Heart left ventricle (tissue), 13 donors: ENCODE measurements around the gene E4F1.

ENCODE experiments used
- POLR2A ChIP-seq, 2 donors: fragments of 450-650 bp; IDR thresholded peaks; one replicate each; pipeline ENCODE4 v1.6.1; 2017; ENCODE audit warnings: antibody characterized with exemption in 2 of 2, mild to moderate bottlenecking in 2 of 2, moderate library complexity in 2 of 2
- TF ChIP-seq, protein P1 (sequence below), 12 donors: fragments of 200-600 bp; sonication (generic) in 4 of 12; IDR thresholded peaks; one replicate each; pipeline versions ENCODE4 v1.5.0 to v1.8.0; 2018 to 2022; ENCODE audit warnings: antibody characterized with exemption in 12 of 12, mild to moderate bottlenecking in 5 of 12
- donor health status: ischemic (EF 13 %, LVEDD 7.1; RV severe dilation, severe dysfunction).
- donor health status: DM: no; HTN: yes; CAD: no.
- donor health status: DM: no; HTN: no; CAD: no.
- donor health status: ischemic (EF 25% LVEDD 6.9; RV normal size, moderate dysfunction).
- donor health status: ischemic (EF 25% LVEDD 5.7; RV mildly dilated, moderate dysfunction).
- donor health status: ischemic (EF 35%, LVEDD 5.7; RV mildly dilated, moderate dysfunction).
- donor health status: nonischemic (EF 11% LVEDD 7.7; RV severe dilation, severe dysfunction).
- donor health status: DM: yes; HTN: yes; CAD: no.
- donor health status: PGD.
- donor health status: ischemic (EF 29% LVEDD 5.4; RV normal size, mild dysfunction).
- donor health status: nonischemic (EF 23%, LVEDD 6.1; RV moderate dilation, normal function).

DNA sequence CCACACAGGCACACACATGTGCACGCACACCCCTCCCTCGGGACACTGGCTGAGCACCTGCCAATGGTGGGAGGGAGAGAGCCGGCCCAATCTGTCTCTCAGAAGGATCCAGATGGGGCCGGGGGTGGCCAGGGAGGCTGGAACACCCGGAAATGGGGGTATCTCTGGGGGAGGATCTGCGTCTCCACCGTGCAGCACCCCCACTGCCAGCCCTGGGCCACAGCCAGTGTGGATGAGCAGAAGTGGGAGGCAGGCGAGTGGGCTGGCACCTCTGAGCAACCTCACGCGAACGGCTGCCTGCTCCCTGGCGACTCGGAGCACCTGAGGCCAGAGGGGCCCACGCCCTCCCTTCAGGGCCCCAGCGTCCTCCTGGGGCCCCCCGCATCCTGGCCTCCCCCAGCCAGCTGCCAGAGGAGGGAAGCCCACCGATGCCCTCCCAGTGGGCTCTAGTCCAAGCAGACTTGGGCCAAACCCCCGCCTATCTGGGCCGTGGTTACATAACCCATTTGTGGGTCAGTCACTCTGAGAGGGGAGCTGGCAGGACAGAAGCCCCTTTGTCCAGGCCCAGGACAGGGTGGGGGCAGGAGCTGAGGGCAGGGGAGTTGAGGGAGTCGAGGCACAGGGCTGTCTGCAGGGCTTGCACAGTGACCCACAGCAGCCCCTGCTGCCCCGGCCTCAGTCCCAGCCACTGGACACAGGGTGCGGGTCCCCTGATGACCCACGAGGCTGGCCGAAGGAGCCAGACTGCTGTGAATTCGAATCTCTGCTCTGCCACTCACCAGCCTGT lies 32.5 kb upstream of the E4F1 start:
- TF ChIP-seq, protein P1, sequence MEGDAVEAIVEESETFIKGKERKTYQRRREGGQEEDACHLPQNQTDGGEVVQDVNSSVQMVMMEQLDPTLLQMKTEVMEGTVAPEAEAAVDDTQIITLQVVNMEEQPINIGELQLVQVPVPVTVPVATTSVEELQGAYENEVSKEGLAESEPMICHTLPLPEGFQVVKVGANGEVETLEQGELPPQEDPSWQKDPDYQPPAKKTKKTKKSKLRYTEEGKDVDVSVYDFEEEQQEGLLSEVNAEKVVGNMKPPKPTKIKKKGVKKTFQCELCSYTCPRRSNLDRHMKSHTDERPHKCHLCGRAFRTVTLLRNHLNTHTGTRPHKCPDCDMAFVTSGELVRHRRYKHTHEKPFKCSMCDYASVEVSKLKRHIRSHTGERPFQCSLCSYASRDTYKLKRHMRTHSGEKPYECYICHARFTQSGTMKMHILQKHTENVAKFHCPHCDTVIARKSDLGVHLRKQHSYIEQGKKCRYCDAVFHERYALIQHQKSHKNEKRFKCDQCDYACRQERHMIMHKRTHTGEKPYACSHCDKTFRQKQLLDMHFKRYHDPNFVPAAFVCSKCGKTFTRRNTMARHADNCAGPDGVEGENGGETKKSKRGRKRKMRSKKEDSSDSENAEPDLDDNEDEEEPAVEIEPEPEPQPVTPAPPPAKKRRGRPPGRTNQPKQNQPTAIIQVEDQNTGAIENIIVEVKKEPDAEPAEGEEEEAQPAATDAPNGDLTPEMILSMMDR (IDR thresholded peaks at IDR 0.05) = no peak
- TF ChIP-seq POLR2A (IDR thresholded peaks at IDR 0.05) = no peak
